GM12873 (cell line): ENCODE data around the gene INO80.

Experiments
- TF ChIP-seq, protein P1 (sequence below): IDR thresholded peaks from 2 replicates; pipeline ENCODE4 v1.5.1; 2012; ENCODE audit warnings: low read depth, mild to moderate bottlenecking, moderate library complexity, low read length, control low read depth; ENCODE audit not compliant: insufficient read depth; ENCODE audit errors: missing control alignments

Gene INO80

DNA sequence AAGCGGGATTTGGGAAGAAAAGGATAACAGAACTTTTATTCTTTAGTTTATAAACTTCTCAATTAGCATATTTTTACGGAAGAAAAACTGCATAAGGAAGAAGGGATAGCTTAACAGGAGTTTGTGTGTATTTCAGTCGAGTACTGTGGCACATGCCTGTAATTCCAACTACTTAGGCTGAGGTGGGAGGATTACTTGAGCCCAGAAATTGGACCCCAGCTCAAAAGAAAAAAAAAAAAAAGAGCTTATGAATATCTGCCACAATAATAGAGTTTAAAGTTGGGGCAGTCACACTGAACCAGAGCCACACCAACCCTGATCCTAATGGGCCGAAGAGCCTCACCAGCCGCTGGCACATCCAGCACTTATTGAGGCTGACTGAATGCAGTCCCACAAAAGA, 131.7 kb downstream of the INO80 start:
- TF ChIP-seq, protein P1, sequence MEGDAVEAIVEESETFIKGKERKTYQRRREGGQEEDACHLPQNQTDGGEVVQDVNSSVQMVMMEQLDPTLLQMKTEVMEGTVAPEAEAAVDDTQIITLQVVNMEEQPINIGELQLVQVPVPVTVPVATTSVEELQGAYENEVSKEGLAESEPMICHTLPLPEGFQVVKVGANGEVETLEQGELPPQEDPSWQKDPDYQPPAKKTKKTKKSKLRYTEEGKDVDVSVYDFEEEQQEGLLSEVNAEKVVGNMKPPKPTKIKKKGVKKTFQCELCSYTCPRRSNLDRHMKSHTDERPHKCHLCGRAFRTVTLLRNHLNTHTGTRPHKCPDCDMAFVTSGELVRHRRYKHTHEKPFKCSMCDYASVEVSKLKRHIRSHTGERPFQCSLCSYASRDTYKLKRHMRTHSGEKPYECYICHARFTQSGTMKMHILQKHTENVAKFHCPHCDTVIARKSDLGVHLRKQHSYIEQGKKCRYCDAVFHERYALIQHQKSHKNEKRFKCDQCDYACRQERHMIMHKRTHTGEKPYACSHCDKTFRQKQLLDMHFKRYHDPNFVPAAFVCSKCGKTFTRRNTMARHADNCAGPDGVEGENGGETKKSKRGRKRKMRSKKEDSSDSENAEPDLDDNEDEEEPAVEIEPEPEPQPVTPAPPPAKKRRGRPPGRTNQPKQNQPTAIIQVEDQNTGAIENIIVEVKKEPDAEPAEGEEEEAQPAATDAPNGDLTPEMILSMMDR, result no peak

DNA sequence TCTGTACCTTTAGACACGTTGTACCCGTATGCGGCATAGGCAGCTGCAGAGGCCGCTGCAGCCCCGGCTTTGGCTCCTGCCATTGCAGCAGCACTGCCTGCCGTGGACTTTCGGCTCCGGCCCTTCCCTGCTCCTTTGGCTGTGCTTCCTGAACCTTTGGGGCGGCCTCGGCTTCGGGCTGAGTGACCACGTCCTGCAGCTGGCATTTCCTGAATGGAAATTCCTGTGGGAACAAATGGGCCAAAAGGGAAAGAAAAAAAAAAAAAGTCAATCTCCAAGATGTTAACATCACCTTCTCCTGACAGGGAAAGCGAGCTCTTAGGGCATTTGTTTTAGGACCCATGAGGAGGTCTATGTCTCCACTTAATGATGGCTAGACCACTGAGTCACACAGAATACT, 133.2 kb downstream of the INO80 start:
- TF ChIP-seq, protein P1, result no peak

DNA sequence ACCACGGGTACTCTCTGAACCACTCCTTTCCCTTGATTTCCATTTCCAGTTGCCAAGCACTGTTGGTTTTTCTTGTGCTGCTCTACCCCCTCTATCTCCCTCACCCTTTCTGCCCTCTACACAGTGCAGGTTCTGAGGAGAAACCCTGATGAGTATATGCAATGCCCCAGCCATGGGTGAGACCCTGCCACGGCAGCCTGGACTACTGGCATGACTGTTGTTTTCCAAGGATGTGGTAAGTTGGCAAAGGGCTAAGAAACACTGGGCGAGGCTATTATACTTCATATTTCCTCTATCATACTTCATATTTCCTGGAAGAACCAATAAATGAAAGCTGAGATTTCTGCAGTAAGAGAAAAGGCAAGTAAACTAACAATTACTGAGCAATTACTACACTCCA, 134.9 kb downstream of the INO80 start:
- TF ChIP-seq, protein P1, result no peak

DNA sequence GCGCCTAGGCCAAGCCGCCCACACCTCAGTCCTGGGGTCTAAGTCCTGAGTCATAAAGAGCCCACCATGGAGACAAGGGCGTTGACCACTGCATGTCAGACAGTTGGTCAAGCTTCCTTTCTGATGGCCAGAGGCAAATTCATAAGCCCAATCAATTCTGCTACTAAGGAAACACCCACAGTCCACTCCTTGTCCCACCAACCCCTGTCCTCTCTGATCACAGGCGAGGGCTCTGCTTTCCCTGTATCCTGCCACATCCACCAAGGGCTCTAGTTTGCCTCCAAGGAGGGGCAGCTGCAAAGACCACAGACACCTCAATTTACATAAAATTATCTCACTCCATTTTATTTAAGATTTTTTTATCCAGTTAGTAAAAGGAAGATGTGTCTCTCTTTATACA, 137.5 kb downstream of the INO80 start:
- TF ChIP-seq, protein P1, result no peak

DNA sequence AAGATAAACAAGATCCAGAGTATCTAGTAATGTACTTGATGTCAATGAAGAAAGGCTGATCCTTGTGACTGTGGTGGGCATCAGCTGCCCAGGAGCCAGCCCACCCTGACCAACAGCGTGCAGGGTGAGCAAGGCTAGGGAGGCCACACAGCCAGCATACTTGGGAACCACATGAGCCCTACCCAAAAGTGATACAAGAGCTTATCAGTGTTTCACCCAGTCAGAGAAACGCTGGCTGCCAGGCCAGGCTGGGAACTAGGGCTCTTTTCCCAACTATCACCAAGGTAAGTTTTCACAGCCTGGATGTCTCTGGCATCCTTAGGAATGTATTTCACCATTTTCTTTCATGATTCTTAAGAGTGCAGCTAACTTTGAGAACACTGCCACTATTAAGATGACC, 137.9 kb downstream of the INO80 start:
- TF ChIP-seq, protein P1, result no peak

DNA sequence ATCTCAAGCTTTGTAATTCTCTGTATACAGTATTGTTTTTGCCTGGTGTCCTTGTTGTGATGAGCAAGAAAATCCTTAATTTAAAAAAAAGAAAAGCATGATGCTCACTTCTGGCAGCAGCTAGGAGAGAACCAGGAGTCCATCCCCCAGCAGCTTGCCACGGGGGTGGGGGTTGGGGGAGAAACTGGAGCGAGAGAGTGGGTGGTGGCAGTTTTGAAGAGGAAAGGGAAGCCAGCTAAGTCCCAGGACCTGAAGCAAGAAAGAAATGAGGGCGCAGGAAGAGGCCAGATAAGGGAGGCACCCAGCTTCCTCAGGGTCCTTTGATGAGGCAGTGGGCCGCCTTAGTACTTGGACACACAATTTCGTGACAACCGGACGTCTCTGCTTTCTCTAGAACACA, 139.3 kb downstream of the INO80 start:
- TF ChIP-seq, protein P1, result no peak

DNA sequence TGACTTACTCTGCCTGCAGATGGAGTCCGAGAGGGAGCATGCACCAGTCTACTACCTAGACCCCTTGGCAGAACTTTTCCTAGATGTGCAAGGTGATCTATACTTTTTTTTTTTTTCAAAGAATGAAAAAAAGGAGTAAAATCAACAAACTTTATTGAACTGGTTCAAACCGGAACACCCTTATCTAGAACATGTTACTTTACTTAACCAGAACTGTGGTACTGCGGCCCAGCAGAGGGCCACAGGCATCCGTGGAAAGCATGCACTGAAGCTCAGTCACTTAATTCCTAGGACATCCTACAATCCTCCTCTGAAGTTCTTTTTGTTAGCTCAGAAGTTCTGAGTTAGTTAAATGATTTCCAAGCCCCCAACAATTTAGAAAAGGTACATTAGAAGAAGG, 141.2 kb downstream of the INO80 start:
- TF ChIP-seq, protein P1, result no peak
